Measurements from ENCODE around the gene FOXA2.
"Not testable (repeated sequence)": the region's sequence is repeated elsewhere in the genome, so short reads cannot be mapped to it uniquely, and the experiment has no call there.

FOXA2 gene

GRCh38 chr20:22563062-22563965, 21.1 kb downstream of the FOXA2 start:
- H3K27me3 ChIP-seq (ENCODE audit: control insufficient read depth, insufficient read depth, low read length): peaks cover 74% of the 10 kb centered on the region

GRCh38 chr20:22562620-22563019, 21.8 kb downstream of the FOXA2 start:
- no peaks in the 10 kb centered on the region for H3K4me1 ChIP-seq (ENCODE audit: control insufficient read depth, insufficient read depth, low read length)
- no peak overlapping the region for H3K9ac ChIP-seq (ENCODE audit: low read depth, low read length)
- no peak overlapping the region for H3K4me2 ChIP-seq (ENCODE audit: low read length)
- H3K9me3 ChIP-seq (replicated peaks; ENCODE audit: low read length): no peaks in the 10 kb centered on the region
- H3K36me3 ChIP-seq (ENCODE audit: insufficient read depth, low read length): no peaks in the 10 kb centered on the region
- H3K4me3 ChIP-seq (ENCODE audit: low read length): no peak overlapping the region
- peaks cover 67% of the 10 kb centered on the region for H3K27me3 ChIP-seq (ENCODE audit: control insufficient read depth, insufficient read depth, low read length)

More at GRCh38 chr20:22563062-22563965, 21.1 kb downstream of the FOXA2 start:
- H3K4me2 ChIP-seq (ENCODE audit: low read length): no peak overlapping the region
- no peaks in the 10 kb centered on the region for H3K4me1 ChIP-seq (ENCODE audit: control insufficient read depth, insufficient read depth, low read length)
- no peak overlapping the region for H3K9ac ChIP-seq (ENCODE audit: low read depth, low read length)
- no peaks in the 10 kb centered on the region for H3K36me3 ChIP-seq (ENCODE audit: insufficient read depth, low read length)
- H3K9me3 ChIP-seq (replicated peaks; ENCODE audit: low read length): no peaks in the 10 kb centered on the region
- no peak overlapping the region for H3K4me3 ChIP-seq (ENCODE audit: low read length)

- Histone ChIP-seq H3K9ac (ENCODE audit: low read depth, low read length) (no peak overlapping the region), H3K9me3 (replicated peaks; ENCODE audit: low read length) (no peaks in the 10 kb centered on the region), H3K4me3 (ENCODE audit: low read length) (no peak overlapping the region), H3K36me3 (ENCODE audit: insufficient read depth, low read length) (no peaks in the 10 kb centered on the region), H3K27me3 (ENCODE audit: control insufficient read depth, insufficient read depth, low read length) (peaks cover 62% of the 10 kb centered on the region), H3K4me2 (ENCODE audit: low read length) (no peak overlapping the region), H3K4me1 (ENCODE audit: control insufficient read depth, insufficient read depth, low read length) (no peaks in the 10 kb centered on the region)
These were observed 22.3 kb downstream of the FOXA2 start for GRCh38 chr20:22561965-22562577.

GRCh38 chr20:22560817-22561216, 23.6 kb downstream of the FOXA2 start:
- Histone ChIP-seq H3K4me2 (ENCODE audit: low read length) (no peak overlapping the region), H3K9me3 (replicated peaks; ENCODE audit: low read length) (no peaks in the 10 kb centered on the region), H3K27me3 (ENCODE audit: control insufficient read depth, insufficient read depth, low read length) (peaks cover 49% of the 10 kb centered on the region), H3K4me3 (ENCODE audit: low read length) (no peak overlapping the region), H3K4me1 (ENCODE audit: control insufficient read depth, insufficient read depth, low read length) (no peaks in the 10 kb centered on the region), H3K9ac (ENCODE audit: low read depth, low read length) (no peak overlapping the region), H3K36me3 (ENCODE audit: insufficient read depth, low read length) (no peaks in the 10 kb centered on the region)

- Histone ChIP-seq H3K4me2 (ENCODE audit: low read length) (no peak overlapping the region), H3K4me1 (ENCODE audit: control insufficient read depth, insufficient read depth, low read length) (no peaks in the 10 kb centered on the region), H3K36me3 (ENCODE audit: insufficient read depth, low read length) (no peaks in the 10 kb centered on the region), H3K4me3 (ENCODE audit: low read length) (no peak overlapping the region), H3K9me3 (replicated peaks; ENCODE audit: low read length) (no peaks in the 10 kb centered on the region), H3K27me3 (ENCODE audit: control insufficient read depth, insufficient read depth, low read length) (peaks cover 41% of the 10 kb centered on the region), H3K9ac (ENCODE audit: low read depth, low read length) (no peak overlapping the region)
These were observed 24.6 kb downstream of the FOXA2 start for GRCh38 chr20:22559711-22560318.

GRCh38 chr20:22557403-22558276, 26.7 kb downstream of the FOXA2 start:
- Histone ChIP-seq H3K36me3 (ENCODE audit: insufficient read depth, low read length) (no peaks in the 10 kb centered on the region), H3K9me3 (replicated peaks; ENCODE audit: low read length) (no peaks in the 10 kb centered on the region), H3K4me3 (ENCODE audit: low read length) (no peak overlapping the region), H3K4me2 (ENCODE audit: low read length) (no peak overlapping the region), H3K9ac (ENCODE audit: low read depth, low read length) (no peak overlapping the region), H3K27me3 (ENCODE audit: control insufficient read depth, insufficient read depth, low read length) (peaks cover 28% of the 10 kb centered on the region), H3K4me1 (ENCODE audit: control insufficient read depth, insufficient read depth, low read length) (no peaks in the 10 kb centered on the region)

GRCh38 chr20:22556565-22557056, 27.8 kb downstream of the FOXA2 start:
- Histone ChIP-seq H3K27me3 (ENCODE audit: control insufficient read depth, insufficient read depth, low read length) (peaks cover 22% of the 10 kb centered on the region), H3K9ac (ENCODE audit: low read depth, low read length) (no peak overlapping the region), H3K4me1 (ENCODE audit: control insufficient read depth, insufficient read depth, low read length) (no peaks in the 10 kb centered on the region), H3K4me3 (ENCODE audit: low read length) (no peak overlapping the region), H3K9me3 (replicated peaks; ENCODE audit: low read length) (no peaks in the 10 kb centered on the region), H3K36me3 (ENCODE audit: insufficient read depth, low read length) (no peaks in the 10 kb centered on the region), H3K4me2 (ENCODE audit: low read length) (no peak overlapping the region)

GRCh38 chr20:22555791-22556564, 28.4 kb downstream of the FOXA2 start:
- peaks cover 16% of the 10 kb centered on the region for H3K27me3 ChIP-seq (ENCODE audit: control insufficient read depth, insufficient read depth, low read length)
- H3K9me3 ChIP-seq (replicated peaks; ENCODE audit: low read length): no peaks in the 10 kb centered on the region
- H3K4me1 ChIP-seq (ENCODE audit: control insufficient read depth, insufficient read depth, low read length): no peaks in the 10 kb centered on the region
- no peaks in the 10 kb centered on the region for H3K36me3 ChIP-seq (ENCODE audit: insufficient read depth, low read length)
- H3K9ac ChIP-seq (ENCODE audit: low read depth, low read length): no peak overlapping the region
- no peak overlapping the region for H3K4me2 ChIP-seq (ENCODE audit: low read length)
- no peak overlapping the region for H3K4me3 ChIP-seq (ENCODE audit: low read length)

GRCh38 chr20:22554391-22554790, 30.0 kb downstream of the FOXA2 start:
- Histone ChIP-seq H3K36me3 (ENCODE audit: insufficient read depth, low read length) (no peaks in the 10 kb centered on the region), H3K4me2 (ENCODE audit: low read length) (no peak overlapping the region), H3K4me3 (ENCODE audit: low read length) (no peak overlapping the region), H3K27me3 (ENCODE audit: control insufficient read depth, insufficient read depth, low read length) (peaks cover 2% of the 10 kb centered on the region), H3K9me3 (replicated peaks; ENCODE audit: low read length) (no peaks in the 10 kb centered on the region), H3K4me1 (ENCODE audit: control insufficient read depth, insufficient read depth, low read length) (no peaks in the 10 kb centered on the region), H3K9ac (ENCODE audit: low read depth, low read length) (no peak overlapping the region)

GRCh38 chr20:22550514-22550913, 33.9 kb downstream of the FOXA2 start:
- H3K4me1 ChIP-seq (ENCODE audit: control insufficient read depth, insufficient read depth, low read length): not testable (repeated sequence)

More at GRCh38 chr20:22550514-22550913, 33.9 kb downstream of the FOXA2 start:
- not testable (repeated sequence) for H3K4me3 ChIP-seq (ENCODE audit: low read length); H3K36me3 ChIP-seq (ENCODE audit: insufficient read depth, low read length); H3K4me2 ChIP-seq (ENCODE audit: low read length); H3K9ac ChIP-seq (ENCODE audit: low read depth, low read length); H3K27me3 ChIP-seq (ENCODE audit: control insufficient read depth, insufficient read depth, low read length); H3K9me3 ChIP-seq (replicated peaks; ENCODE audit: low read length)
